GM10248 (cell line): ENCODE results near the gene GSTM4.
A peak's percentile ranks its signal among the peaks of the same experiment; 100 is the strongest.

Experiments used
- CTCF ChIA-PET: fragments of 300-600 bp; sonication (Branson Sonifier 250); formaldehyde crosslinking; extraction: SDS; loops from one replicate; lab custom pipeline; 2021; ENCODE audit warnings: antibody characterized with exemption; lab: Yijun Ruan, JAX
- POLR2A ChIA-PET: fragments of 350-650 bp; sonication (Branson Sonifier 250); formaldehyde crosslinking; extraction: SDS; loops from one replicate; lab custom pipeline; 2020; ENCODE audit warnings: antibody characterized with exemption; lab: Yijun Ruan, JAX
- DNase-seq: peaks from one replicate; pipeline ENCODE4 v3.0.0; 2012; ENCODE audit errors: extremely low spot score
- CTCF ChIP-seq: IDR thresholded peaks from 2 replicates; pipeline ENCODE4 v1.5.1; 2012; ENCODE audit warnings: mild to moderate bottlenecking, low read depth; ENCODE audit errors: extremely low read depth, missing control alignments, control extremely low read depth

GSTM4 gene

GRCh38 chr1:109615879-109616278 is 40.0 kb upstream of the GSTM4 start:
- ChIA-PET CTCF (interaction anchor here (1.8 to 2.4 kb wide), 5 partner anchors 14 to 407 kb away, joined by 3 to 14 read pairs (median 10); partner anchors contain the start of gene AHCYL1), POLR2A (no interaction called here)
- TF ChIP-seq CTCF, result no peak
- DNase-seq, result peak; percentile 30

- CTCF ChIA-PET, result interaction anchor here (1.4 to 2.4 kb wide), 6 partner anchors 14 to 406 kb away, joined by 3 to 14 read pairs (median 8); partner anchors contain the start of gene AHCYL1
- no peak for DNase-seq
- POLR2A ChIA-PET, result no interaction called here
- no peak for TF ChIP-seq CTCF
Observed at GRCh38 chr1:109616391-109616790, 39.5 kb upstream of the GSTM4 start.

GRCh38 chr1:109617291-109617801 is 38.6 kb upstream of the GSTM4 start:
- TF ChIP-seq CTCF, result peak; percentile 8
- CTCF ChIA-PET, result interaction anchor here (0.8 to 2.4 kb wide), 9 partner anchors 11 to 405 kb away, joined by 3 to 14 read pairs (median 4); partner anchors contain the start of gene AHCYL1
- DNase-seq, result peak; percentile 10
- POLR2A ChIA-PET, result no interaction called here

GRCh38 chr1:109618661-109619575 is 37.0 kb upstream of the GSTM4 start:
- DNase-seq, result peak; percentile 9
- TF ChIP-seq CTCF, result no peak
- CTCF ChIA-PET, result interaction anchor here (1.0 to 2.5 kb wide), 7 partner anchors 10 to 73 kb away, joined by 3 to 31 read pairs (median 3); partner anchors contain the start of gene GNAI3
- POLR2A ChIA-PET, result no interaction called here

GRCh38 chr1:109619576-109620400 is 36.1 kb upstream of the GSTM4 start, which contains the start of the genes AMPD2 and GNAT2:
AMPD2 (plus strand) TSS chr1:109619837; CDS start chr1:109621176, 1,339 bp downstream.
GNAT2 (minus strand) TSS chr1:109619616; CDS start chr1:109612870, 6,746 bp downstream.
- ChIA-PET POLR2A (interaction anchor here (0.9 kb wide), 1 partner anchor 15 kb away, joined by 3 read pairs; no protein-coding TSS in a partner anchor), CTCF (interaction anchor here (0.7 to 2.5 kb wide), 13 partner anchors 10 to 410 kb away, joined by 3 to 31 read pairs (median 3); partner anchors contain the start of gene GNAI3)

More at GRCh38 chr1:109619576-109620400, 36.1 kb upstream of the GSTM4 start, which contains the start of the genes AMPD2 and GNAT2:
- peak; percentile 91 for DNase-seq
- no peak for TF ChIP-seq CTCF
